GM18907 (cell line): Measurements from ENCODE around the gene OBSCN.
"Not testable (repeated sequence)": the region's sequence is repeated elsewhere in the genome, so short reads cannot be mapped to it uniquely, and the experiment has no call there.

Source experiments
- ATAC-seq: cut with Tn5 transposase; IDR thresholded peaks from one replicate; pipeline ENCODE4 v1.9.1; 2021; ENCODE audit warnings: mild to moderate bottlenecking, moderate library complexity; ENCODE audit not compliant: unreplicated experiment

OBSCN gene

DNA sequence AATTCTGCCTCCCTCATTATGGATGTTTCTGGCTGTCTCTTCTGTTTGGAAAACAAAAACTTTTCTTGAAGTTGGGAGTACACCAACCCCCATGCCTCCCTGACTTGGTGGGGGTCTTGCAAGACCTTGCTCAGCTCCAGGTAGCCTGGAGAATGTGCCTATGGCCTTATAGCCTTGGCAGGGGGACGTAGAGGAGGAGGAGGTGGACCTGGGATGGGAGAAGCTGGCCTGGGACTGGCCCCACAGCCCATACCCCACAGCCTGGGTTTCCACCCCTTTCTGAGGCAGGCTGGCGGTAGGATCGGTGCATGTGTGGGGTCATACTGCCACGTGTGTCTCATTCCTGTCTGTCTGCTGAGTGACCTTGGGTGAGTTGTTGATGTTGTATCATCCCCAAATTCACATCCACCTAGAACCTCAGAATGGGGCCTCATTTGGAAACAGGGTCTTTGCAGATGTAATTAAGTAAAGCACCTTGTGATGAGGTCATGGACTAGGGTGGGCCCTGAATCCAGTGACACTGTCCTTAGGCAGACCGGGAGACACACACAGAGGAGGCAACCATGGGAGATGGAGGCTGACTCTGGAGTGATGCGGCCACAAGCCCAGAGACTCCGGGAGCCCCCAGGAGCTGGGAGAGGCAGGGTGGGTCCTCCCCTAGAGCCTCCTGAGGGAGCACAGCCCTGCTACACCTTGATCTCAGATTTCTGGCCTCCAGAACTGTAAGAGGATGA, 18.5 kb downstream of the OBSCN start:
- ATAC-seq, result no peak

DNA sequence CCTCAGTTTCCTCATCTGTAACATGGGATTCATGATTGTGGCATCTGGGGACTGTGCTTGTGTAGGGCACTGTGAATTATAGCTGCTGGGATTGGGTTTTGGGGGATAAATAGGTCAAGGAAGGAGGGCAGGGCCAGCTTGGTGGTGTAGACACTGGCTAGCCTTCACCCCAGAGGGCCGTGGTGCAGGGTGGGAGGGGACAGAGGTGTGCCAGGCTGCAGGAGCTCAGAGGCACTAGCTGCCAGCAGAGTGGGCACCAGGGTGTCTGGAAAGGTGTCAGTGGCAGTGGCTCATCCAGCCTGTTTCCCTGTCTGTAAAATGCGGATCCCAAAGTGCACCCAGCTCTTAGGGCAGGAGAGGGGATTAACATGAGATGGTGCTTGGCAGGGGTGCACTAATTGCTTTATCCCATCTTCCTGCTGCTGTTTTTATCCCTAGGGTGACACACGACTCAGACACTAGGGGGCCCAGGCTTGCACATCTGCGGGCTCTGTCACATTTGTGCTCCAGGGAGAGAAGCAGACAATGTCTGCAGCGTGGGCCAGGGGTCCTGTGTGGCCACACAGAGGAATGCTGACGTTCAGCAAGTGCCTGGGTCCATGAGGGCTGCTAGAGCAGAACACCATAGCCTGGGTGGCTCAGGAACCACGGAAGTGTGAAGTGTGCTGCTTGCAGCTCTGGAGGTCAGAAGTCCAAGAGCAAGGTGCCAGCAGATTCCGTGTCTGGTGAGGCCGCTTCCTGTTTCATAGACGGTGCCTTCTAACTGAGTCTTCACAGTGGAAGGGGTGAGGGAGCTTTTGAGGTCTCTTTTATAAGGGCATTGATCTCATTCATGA, 19.3 kb downstream of the OBSCN start:
- no peak for ATAC-seq

DNA sequence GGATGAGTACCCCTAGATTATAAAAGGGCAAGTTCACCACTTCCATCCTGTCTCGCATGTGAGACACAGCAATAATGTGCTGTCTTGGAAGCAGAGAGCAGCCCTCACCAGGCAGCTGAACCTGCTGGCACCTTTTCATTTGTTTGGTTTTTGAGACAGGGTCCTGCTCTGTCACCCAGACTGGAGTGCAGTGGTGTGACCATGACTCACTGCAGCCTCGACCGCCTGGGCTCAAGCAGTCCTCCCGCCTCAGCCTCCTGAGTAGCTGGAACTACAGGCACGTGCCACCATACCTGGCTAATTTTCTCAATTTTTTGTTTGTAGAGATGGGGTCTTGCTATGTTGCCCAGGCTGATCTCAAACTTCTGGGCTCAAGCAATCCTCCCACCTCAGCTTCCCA, 20.3 kb downstream of the OBSCN start:
- not testable (repeated sequence) for ATAC-seq

DNA sequence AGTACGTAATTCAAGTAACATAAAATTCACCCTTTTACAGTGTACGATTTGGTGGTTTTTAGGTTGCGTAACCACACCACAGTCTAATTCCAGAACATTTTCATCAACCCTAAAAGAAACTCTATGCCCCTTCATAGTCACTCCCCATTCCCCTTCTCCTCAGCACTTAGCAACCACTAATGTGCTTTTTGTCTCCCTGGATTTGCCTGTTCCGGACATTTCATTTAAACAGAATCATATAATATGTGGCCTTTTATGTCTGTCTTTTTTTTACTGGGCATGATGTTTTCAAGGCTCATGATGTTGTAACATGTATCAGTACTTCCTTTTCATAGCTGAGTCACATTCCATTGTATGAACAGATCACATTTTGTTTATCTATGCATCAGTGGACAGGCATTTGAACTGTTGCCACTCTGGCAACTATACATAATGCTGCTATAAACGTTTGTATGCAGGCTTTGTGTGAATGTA, 20.8 kb downstream of the OBSCN start:
- ATAC-seq, result no peak

DNA sequence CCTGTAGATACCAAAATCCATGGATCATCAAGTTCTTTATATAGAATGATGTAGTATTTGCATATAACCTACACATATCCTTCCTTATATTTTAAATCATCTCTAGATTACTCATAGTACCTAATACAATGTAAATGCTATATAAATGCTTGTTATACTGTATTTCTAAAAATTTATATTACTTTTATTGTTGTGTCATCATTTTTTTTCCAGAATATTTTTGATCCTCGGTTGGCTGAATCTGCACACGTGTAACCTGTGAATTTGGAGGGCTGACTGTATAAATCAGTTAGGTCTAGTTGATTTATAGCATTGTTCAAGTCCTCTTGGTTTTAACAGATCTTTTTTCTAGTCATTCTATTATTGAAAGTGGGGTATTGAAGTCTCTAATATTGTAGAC, 23.3 kb downstream of the OBSCN start:
- no peak for ATAC-seq

DNA sequence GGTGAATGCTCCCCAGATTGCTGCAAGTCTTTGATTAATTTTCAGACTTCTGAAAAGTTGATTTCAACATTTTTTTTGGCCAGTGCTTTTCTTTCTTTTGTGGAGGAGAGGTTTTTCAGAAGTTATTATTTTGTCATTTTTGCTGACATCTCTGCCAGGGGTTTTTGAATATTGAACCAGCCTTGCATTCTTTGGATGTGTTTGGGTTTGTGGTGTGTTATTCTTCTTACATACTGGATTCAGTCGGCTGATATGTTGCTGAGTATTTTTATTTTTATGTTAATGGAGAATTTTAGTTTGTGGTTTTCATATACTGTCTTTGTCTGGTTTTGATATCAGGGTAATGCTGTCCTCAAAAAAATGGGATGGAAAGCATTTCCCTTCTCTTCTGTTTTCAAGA, 25.3 kb downstream of the OBSCN start:
- no peak for ATAC-seq

DNA sequence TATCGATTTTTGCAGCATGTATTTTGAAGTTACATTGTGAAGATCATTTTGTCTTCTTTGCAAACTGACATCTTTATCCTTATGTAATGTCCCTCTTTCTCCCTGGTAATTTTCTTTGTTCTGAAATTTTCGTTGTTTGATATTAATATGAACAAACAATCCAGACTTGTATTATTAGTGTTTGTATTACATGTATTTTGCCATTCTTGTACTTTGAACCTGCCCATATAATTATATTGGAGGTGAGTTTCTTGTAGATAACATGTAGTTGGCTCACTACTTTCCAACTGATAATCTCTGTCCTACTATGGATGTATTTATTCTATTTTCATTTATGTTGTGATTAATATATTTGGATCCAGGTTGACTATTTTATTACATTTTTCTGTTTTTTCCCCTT, 27.1 kb downstream of the OBSCN start:
- no peak for ATAC-seq

DNA sequence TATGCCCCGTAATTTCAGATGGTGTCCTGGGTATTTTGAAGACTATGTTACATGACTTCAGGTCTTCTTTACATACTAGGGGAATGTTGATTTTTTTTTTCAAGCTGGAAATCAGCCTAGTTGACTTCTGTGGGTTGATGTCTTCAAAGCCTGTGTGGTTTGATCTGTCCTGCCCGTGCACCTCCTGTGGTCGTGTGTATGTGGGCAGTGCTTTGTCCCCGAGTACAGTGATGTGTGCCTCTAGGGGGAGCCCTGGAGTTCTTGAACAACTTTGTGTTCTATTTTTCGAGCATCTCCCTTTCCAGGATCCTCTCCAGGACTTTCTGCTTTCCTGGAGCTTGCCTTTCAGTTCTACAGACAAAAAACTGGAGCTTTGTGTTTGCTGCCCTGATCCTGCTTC, 28.9 kb downstream of the OBSCN start:
- ATAC-seq, result no peak

DNA sequence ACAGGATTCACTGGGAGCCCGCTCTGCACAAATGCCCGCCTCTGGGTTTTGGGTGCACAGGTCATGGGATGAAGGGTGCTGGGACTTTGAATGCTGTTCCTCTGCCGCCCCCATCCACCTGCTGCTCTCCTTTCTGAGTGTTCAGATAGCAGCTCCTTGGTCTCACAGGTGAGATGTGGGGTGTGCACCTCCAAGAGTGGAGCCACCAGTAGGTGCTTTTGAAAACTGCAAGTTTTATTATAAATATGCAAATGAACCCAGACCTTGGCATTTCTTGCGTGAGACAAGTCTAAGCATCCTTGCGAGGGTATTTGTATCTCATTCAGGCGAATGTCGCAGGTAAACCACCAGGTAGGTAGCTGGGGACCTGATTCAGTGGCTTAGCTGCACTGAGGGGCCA, 30.2 kb downstream of the OBSCN start:
- no peak for ATAC-seq

DNA sequence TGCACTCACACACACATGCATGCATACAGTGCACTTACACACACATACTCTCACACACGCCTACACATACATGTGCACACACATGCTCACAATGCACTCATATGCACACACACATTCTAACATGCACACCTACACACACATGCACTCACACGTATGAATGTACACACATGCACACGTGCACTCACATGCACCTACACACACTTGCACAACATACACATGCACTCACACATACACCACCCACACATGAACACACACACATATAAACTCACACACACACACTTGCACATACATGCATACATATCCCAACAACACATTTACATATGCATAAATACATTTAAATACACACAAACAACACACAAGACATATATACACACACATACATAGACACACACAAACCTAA, 30.6 kb downstream of the OBSCN start:
- no peak for ATAC-seq

DNA sequence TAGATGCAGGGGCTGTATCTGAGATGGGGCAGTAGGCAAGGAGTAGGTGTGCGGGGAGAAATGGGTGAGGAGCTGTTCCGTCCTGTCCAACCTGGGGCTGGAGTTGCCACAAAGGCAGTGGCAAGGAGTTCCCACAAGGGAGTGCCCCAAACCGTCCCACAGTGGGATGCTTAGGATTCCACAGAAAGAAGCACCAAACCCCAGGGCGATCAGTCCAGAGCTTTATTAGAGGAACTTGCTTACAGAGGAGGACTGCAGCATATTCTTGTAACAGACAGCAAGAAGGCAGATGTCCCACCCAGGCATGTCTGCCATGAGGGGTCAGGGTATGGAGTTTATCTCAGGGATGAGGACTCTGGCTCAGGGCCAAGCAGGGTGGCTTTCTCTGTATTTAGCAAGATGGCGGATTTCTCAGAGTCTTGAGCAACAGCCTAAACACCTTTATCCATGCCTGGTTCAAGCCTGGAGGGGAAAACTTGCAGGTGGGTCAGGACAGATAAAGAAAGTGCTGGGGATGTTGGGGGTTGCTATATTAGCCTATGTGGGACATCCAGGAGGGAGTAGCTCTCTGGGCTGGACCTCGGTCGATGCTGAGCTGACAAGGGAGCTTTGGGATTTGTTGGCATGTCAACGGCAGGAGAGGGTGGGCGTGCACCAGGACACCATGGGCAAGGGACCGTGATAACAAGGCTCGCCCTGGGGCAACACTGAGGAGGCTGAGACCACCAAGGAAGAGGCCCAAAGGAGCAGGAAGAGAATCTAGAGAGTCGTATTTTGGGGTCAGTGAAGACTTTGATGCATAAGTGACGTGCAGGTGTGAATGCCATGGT, 32.8 kb downstream of the OBSCN start:
- no peak for ATAC-seq

DNA sequence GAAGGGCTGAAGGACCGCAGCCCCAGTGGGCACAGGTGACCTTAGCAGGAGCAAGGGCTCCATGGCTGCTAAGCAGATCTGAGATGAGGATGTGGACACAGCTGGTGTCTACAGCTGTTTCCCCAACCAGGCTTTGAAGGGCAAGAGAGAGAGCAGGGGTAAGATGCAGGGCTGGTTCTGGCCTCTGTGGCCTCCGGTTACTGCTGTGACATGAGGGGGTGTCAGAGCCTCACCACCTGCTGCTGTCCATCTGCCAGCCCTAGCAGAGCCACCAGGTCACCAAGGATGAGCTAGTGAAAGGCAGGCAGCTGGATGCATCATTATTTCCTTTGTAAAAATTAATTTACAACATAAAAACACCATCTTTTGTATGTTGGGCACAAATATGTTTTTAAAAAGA, 33.4 kb downstream of the OBSCN start:
- ATAC-seq, result no peak

DNA sequence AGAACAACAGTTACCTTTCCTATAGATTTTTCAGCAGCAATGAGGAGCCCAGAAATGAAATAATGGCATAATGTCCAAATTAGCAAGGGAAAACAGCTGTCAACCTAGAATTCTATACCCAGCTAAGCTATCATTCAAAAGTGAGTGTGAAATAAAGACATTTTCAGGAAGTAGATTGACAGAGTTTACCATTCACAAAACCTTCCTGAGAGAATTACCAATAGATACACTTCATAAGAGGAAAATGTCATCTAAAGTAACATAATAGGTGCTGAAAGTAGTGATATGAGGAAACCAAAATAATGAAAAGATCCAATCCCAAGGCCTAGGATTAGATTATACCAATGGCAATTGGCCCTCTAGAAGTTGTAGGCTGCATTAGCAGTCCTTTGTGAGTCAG, 34.6 kb downstream of the OBSCN start:
- ATAC-seq, result no peak

DNA sequence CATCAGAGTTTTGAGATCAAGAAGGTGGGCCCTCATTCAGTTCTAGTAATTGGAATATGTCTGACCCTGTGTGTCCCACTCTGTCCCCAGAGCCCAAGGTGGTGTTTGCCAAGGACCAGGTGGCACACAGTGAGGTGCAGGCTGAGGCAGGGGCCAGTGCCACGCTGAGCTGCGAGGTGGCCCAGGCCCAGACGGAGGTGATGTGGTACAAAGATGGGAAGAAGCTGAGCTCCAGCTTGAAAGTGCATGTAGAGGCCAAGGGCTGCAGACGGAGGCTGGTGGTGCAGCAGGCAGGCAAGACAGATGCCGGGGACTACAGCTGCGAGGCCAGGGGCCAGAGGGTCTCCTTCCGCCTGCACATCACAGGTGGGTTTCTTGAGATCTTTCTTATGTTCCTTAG, 35.2 kb downstream of the OBSCN start:
- no peak for ATAC-seq

DNA sequence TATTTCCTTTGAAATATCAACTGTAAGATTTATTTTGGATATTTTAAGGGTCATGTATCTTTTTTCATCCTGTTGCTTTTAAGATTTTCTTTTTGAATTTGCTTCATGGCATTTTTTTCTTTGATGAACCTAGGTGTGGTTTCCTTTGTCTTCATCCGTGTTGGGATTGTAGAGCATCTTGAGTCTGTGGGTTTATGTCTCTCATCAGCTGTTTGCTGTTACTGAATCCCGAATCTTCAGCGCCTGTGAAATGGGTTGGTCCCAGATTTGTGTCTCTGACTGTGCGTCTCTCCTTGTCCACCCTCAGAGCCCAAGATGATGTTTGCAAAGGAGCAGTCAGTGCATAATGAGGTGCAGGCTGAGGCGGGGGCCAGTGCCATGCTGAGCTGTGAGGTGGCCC, 36.1 kb downstream of the OBSCN start:
- not testable (repeated sequence) for ATAC-seq

DNA sequence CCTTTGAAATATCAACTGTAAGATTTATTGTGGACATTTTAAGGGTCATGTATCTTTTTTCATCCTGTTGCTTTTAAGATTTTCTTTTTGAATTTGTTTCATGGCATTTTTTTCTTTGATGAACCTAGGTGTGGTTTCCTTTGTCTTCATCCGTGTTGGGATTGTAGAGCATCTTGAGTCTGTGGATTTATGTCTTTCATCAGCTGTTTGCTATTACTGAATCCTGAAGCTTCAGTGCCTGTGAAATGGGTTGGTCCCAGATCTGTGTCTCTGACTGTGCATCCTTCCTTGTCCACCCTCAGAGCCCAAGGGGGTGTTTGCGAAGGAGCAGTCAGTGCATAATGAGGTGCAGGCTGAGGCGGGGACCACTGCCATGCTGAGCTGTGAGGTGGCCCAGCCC, 37.3 kb downstream of the OBSCN start:
- ATAC-seq, result no peak

DNA sequence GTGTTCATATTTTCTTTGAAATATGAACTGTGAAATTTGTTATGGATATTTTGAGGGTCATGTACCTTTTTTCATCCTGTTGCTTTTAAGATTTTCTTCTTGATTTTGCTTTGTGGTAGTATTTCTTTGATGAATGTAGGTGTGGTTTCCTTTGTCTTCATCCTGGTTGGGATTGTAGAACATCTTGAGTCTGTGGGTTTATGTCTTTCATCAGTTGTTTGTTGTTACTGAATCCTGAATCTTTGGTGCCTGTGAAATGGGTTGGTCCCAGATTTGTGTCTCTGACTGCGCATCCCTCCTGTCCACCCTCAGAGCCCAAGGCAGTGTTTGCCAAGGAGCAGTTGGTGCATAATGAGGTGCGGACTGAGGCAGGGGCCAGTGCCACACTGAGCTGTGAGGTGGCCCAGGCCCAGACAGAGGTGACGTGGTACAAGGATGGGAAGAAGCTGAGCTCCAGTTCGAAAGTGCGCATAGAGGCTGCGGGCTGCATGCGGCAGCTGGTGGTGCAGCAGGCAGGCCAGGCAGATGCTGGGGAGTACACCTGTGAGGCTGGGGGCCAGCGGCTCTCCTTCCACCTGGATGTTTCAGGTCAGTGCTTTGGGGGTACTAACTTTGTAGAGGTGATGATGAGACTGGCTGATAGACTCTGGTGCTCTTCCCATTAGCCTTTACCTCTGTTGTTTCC, 38.5 kb downstream of the OBSCN start:
- no peak for ATAC-seq

DNA sequence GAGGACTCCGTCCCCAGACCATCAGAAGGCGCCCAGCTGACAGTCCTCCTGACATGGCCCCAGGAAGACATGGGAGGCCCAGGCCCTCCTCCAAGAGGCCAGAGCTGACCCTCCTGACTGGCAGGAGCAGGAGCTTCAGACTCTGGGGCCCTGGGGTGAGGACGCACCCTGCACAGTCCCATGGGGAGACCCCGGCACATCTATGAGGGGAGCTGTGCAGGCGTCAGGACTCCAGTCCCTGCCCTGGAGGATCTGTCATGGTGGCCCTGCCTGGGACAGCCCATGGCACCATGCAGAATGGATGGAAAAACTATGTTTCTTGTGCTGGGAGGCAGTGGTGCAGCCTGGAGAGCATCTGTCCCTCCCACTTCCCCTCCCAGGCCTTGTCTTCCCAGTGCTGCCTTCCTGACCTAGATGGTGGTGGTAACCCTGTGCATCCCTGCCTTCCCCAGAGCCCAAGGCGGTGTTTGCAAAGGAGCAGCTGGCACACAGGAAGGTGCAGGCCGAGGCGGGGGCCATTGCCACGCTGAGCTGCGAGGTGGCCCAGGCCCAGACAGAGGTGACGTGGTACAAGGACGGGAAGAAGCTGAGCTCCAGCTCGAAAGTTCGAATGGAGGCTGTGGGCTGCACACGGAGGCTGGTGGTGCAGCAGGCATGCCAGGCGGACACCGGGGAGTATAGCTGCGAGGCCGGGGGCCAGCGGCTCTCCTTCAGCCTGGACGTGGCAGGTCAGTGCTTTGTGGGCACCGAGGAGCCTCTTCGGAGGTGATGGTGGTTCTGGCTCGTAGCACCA, 41.9 kb downstream of the OBSCN start:
- ATAC-seq, result no peak

DNA sequence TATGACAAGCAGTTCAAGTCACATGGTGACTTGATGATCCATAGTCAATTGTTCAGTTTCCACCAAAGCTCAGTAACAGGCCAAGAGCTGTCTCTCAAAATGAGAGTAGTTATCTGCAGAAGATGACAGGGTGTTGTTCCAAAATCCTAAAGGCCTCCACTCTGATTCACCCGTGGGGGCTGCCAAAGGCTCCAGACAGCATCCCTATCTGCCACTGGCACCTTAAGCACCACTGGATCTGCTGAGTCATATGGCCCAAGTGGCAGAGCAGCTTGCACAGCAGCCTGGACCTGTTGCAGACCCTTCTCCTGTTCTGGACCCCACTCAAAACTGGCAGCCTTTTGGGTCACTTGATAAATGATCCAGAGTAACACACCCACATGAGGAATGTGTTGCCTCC, 44.6 kb downstream of the OBSCN start:
- not testable (repeated sequence) for ATAC-seq
